HCT116 (cell line): ENCODE measurements around the gene SF1. TPM values are rescaled to one million over a fixed set of nuclear protein-coding genes. Genes with fewer than 3 reads are reported as not detected.

ENCODE experiments used
- ATAC-seq: fragments of 200-7000 bp; cut with Tn5 transposase; 2 replicates; pipeline ENCODE4 v1.9.1; 2020; ENCODE audit warnings: mild to moderate bottlenecking, moderate library complexity
- BruUV-seq: library from RNA; stranded (reverse); fragments of 400-500 nt; replicated peaks from 2 replicates; lab custom pipeline; 2021; lab: Mats Ljungman, UMichigan
- CTCF ChIA-PET: fragments of 300-600 bp; sonication (Branson Sonifier 250); formaldehyde crosslinking; loops from one replicate; lab custom pipeline; 2021; ENCODE audit warnings: antibody characterized with exemption; lab: Charles Lee
- POLR2A ChIA-PET: fragments of 300-600, 350-600 bp; sonication (Branson Sonifier 250); formaldehyde crosslinking; loops from one replicate; lab custom pipeline; 2021; ENCODE audit warnings: antibody characterized with exemption; lab: Charles Lee
- RAD21 ChIA-PET, 2 experiments: fragments of 300-600 bp; sonication (Branson Sonifier 250); formaldehyde crosslinking; loops; one replicate each; lab custom pipeline; 2023; ENCODE audit warnings: low total read pairs in 2 of 2; ENCODE audit not compliant: uncharacterized antibody in 2 of 2, unreplicated experiment in 2 of 2, low non-redundant PET in 1 of 2; lab: Charles Lee
- DNase-seq: peaks from one replicate; pipeline ENCODE4 v3.0.0-alpha.2; 2010; ENCODE audit warnings: low read depth, low spot score
- H2AFZ ChIP-seq: fragments of 200-600 bp; shearing (Covaris generic), sonication (generic); 2 replicates; pipeline ENCODE4 v1.6.1; 2017; ENCODE audit warnings: low read depth, mixed run types, mixed read lengths, antibody characterized with exemption, low read length; ENCODE audit not compliant: poor library complexity, severe bottlenecking
- H3K27ac ChIP-seq: 2 replicates; pipeline ENCODE4 v1.5.1; 2012; ENCODE audit warnings: low read depth, low read length
- H3K27me3 ChIP-seq: fragments of 200-600 bp; sonication (generic); 2 replicates; pipeline ENCODE4 v1.6.1; 2016; ENCODE audit warnings: mixed run types, low read length, mixed read lengths; ENCODE audit not compliant: insufficient read depth
- H3K36me3 ChIP-seq, 2 experiments: fragments of 200-500 bp in 1 of 2; fragments of 200-600 bp in 1 of 2; sonication (Bioruptor generic) in 1 of 2; sonication (generic) in 1 of 2; 2 replicates each; pipeline versions ENCODE4 v1.5.1 to v1.6.1; 2014 to 2016; ENCODE audit warnings: low read length in 2 of 2, inconsistent platforms in 1 of 2, mixed read lengths in 1 of 2, mixed run types in 1 of 2; ENCODE audit not compliant: insufficient read depth in 2 of 2, control insufficient read depth in 1 of 2
- H3K4me1 ChIP-seq, 2 experiments: fragments of 200-600 bp in 1 of 2; sonication (generic) in 1 of 2; 2 replicates each; pipeline versions ENCODE4 v1.5.1 to v1.6.1; 2012 to 2017; ENCODE audit warnings: low read length in 2 of 2, inconsistent platforms in 1 of 2, mild to moderate bottlenecking in 1 of 2, mixed read lengths in 1 of 2, mixed run types in 1 of 2, moderate library complexity in 1 of 2; ENCODE audit not compliant: insufficient read depth in 2 of 2, control insufficient read depth in 1 of 2
- H3K4me2 ChIP-seq: fragments of 200-600 bp; sonication (generic); 2 replicates; pipeline ENCODE4 v1.6.1; 2017; ENCODE audit warnings: mixed run types, low read length, mixed read lengths
- H3K4me3 ChIP-seq, 2 experiments: fragments of 200-600 bp in 1 of 2; sonication (generic) in 1 of 2; replicated peaks in 1 of 2; 2 replicates each; pipeline ENCODE4 v1.5.1; 2011 to 2016; ENCODE audit warnings: low read length in 2 of 2, control low read depth in 1 of 2, low read depth in 1 of 2, mild to moderate bottlenecking in 1 of 2, mixed read lengths in 1 of 2, mixed run types in 1 of 2
- H3K79me2 ChIP-seq: fragments of 200-600 bp; sonication (generic); 2 replicates; pipeline ENCODE4 v1.6.1; 2017; ENCODE audit warnings: mild to moderate bottlenecking, mixed run types, low read length, moderate library complexity, mixed read lengths; ENCODE audit not compliant: insufficient read depth
- H3K9ac ChIP-seq: fragments of 200-600 bp; sonication (generic); 2 replicates; pipeline ENCODE4 v1.6.1; 2016; ENCODE audit warnings: low read length, mixed read lengths
- H3K9me2 ChIP-seq: fragments of 200-600 bp; sonication (generic), shearing (Covaris generic); 2 replicates; pipeline ENCODE4 v1.6.1; 2017; ENCODE audit warnings: mixed run types, mild to moderate bottlenecking, moderate library complexity; ENCODE audit not compliant: insufficient read depth
- H3K9me3 ChIP-seq, 2 experiments: fragments of 200-500 bp in 1 of 2; fragments of 200-600 bp in 1 of 2; sonication (Bioruptor generic) in 1 of 2; sonication (generic) in 1 of 2; 2 replicates each; pipeline ENCODE4 v1.6.1; 2014 to 2017; ENCODE audit warnings: low read length in 2 of 2, mixed read lengths in 2 of 2, inconsistent platforms in 1 of 2, low read depth in 1 of 2, mild to moderate bottlenecking in 1 of 2, mixed run types in 1 of 2, moderate library complexity in 1 of 2; ENCODE audit not compliant: control insufficient read depth in 1 of 2, insufficient read depth in 1 of 2
- H4K20me1 ChIP-seq: fragments of 200-600 bp; sonication (generic), shearing (Covaris generic); 2 replicates; pipeline ENCODE4 v1.6.1; 2017; ENCODE audit warnings: mixed run types, mild to moderate bottlenecking, moderate library complexity; ENCODE audit not compliant: insufficient read depth
- ATF3 ChIP-seq: IDR thresholded peaks from 2 replicates; pipeline ENCODE4 v1.6.1; 2012
- CBX3 ChIP-seq: IDR thresholded peaks from 2 replicates; pipeline ENCODE4 v1.6.1; 2012; ENCODE audit warnings: low read depth
- ELF1 ChIP-seq: IDR thresholded peaks from 2 replicates; pipeline ENCODE4 v1.6.1; 2012; ENCODE audit warnings: low read depth, borderline replicate concordance
- EZH2 ChIP-seq: fragments of 200-600 bp; sonication (generic); IDR thresholded peaks from 2 replicates; pipeline ENCODE4 v1.6.1; 2017; ENCODE audit warnings: antibody characterized with exemption, mixed run types
- EZH2phosphoT487 ChIP-seq: fragments of 200-600 bp; IDR thresholded peaks from 2 replicates; pipeline ENCODE4 v1.6.1; 2018; ENCODE audit warnings: antibody characterized with exemption, borderline replicate concordance
- FOSL1 ChIP-seq: IDR thresholded peaks from 2 replicates; pipeline ENCODE4 v1.6.1; 2012; ENCODE audit warnings: low read depth
- JUND ChIP-seq: IDR thresholded peaks from 2 replicates; pipeline ENCODE4 v1.6.1; 2012
- MAX ChIP-seq: IDR thresholded peaks from 2 replicates; pipeline ENCODE4 v1.6.1; 2012
- POLR2A ChIP-seq: IDR thresholded peaks from 2 replicates; pipeline ENCODE4 v1.7.0; 2011; ENCODE audit warnings: borderline replicate concordance; ENCODE audit not compliant: insufficient read depth, insufficient read length; ENCODE audit errors: extremely low read depth
- POLR2AphosphoS5 ChIP-seq: IDR thresholded peaks from 2 replicates; pipeline ENCODE4 v1.6.1; 2011; ENCODE audit warnings: mild to moderate bottlenecking, low read depth, low read length, moderate library complexity
- RAD21 ChIP-seq: IDR thresholded peaks from 2 replicates; pipeline ENCODE4 v1.6.1; 2012; ENCODE audit warnings: low read depth, mild to moderate bottlenecking
- REST ChIP-seq: IDR thresholded peaks from 2 replicates; pipeline ENCODE4 v1.6.1; 2012; ENCODE audit warnings: low read depth
- SIN3A ChIP-seq: IDR thresholded peaks from 2 replicates; pipeline ENCODE4 v1.6.1; 2012; ENCODE audit warnings: low read depth
- SP1 ChIP-seq: IDR thresholded peaks from 2 replicates; pipeline ENCODE4 v1.6.1; 2012; ENCODE audit warnings: low read depth
- SRF ChIP-seq: IDR thresholded peaks from 2 replicates; pipeline ENCODE4 v1.6.1; 2012; ENCODE audit warnings: low read depth
- TCF7L2 ChIP-seq: IDR thresholded peaks from 2 replicates; pipeline ENCODE4 v1.7.0; 2011; ENCODE audit warnings: borderline replicate concordance, inconsistent platforms; ENCODE audit not compliant: insufficient read depth, insufficient read length; ENCODE audit errors: extremely low read depth
- YY1 ChIP-seq: IDR thresholded peaks from 2 replicates; pipeline ENCODE4 v1.6.1; 2011; ENCODE audit warnings: low read length, low read depth, moderate library complexity, mild to moderate bottlenecking; ENCODE audit not compliant: insufficient replicate concordance; ENCODE audit errors: extremely low read depth
- ZBTB33 ChIP-seq: IDR thresholded peaks from 2 replicates; pipeline ENCODE4 v1.6.1; 2011; ENCODE audit warnings: mild to moderate bottlenecking, low read length, moderate library complexity; ENCODE audit not compliant: insufficient replicate concordance; ENCODE audit errors: extremely low read depth
- ZFX ChIP-seq: fragments of 450-650 bp; IDR thresholded peaks from 2 replicates; pipeline ENCODE4 v1.6.1; 2017
- intact Hi-C: fragments of 100-400 bp; cut with micrococcal nuclease; formaldehyde crosslinking; loops from 2 replicates; pipeline ENCODE4 v1.10.0; 2022
- total RNA-seq: library from RNA; stranded (reverse); gene quantifications from one replicate; pipeline ENCODE4 v1.2.1, GENCODE V29; 2021; ENCODE audit not compliant: unreplicated experiment

SF1 gene
- total RNA-seq, 1 experiment from 2014 or later, result 403 TPM

GRCh38 chr11:64755681-64756361 is 22.5 kb downstream of the SF1 start (continued):
- TF ChIP-seq REST, result no peak
- no peak for TF ChIP-seq ELF1
- TF ChIP-seq POLR2AphosphoS5, result no peak
- no peak for TF ChIP-seq RAD21
- no peak for TF ChIP-seq CBX3
- no peak for TF ChIP-seq FOSL1
- TF ChIP-seq EZH2phosphoT487, result no peak

GRCh38 chr11:64754919-64755662 is 23.3 kb downstream of the SF1 start:
- no peak for ATAC-seq
- Histone ChIP-seq H3K9me2 (no peaks in the 10 kb centered on the region), H3K9me3 (no peaks in the 10 kb centered on the region), H3K27me3 (no peaks in the 10 kb centered on the region), H3K4me2 (no peak overlapping the region), H3K36me3 (no peaks in the 10 kb centered on the region), H3K4me3 (no peak overlapping the region), H3K9ac (no peak overlapping the region), H3K27ac (no peak overlapping the region), H4K20me1 (no peaks in the 10 kb centered on the region), H3K79me2 (no peaks in the 10 kb centered on the region), H2AFZ (no peak overlapping the region), H3K4me1 (peaks cover 0 to 6% of the 10 kb centered on the region in 2 experiments; a peak in 1 of 4 replicates)
- DNase-seq, result no peak
- no TSS peak for BruUV-seq
- ChIA-PET RAD21 (no interaction called here), POLR2A (no interaction called here), CTCF (no interaction called here)
- intact Hi-C loops, result no loop called here
- no peak for TF ChIP-seq SIN3A
- no peak for TF ChIP-seq ZFX
- TF ChIP-seq ELF1, result no peak
- no peak for TF ChIP-seq CBX3
- no peak for TF ChIP-seq POLR2AphosphoS5
- TF ChIP-seq TCF7L2, result no peak
- TF ChIP-seq SP1, result no peak
- no peak for TF ChIP-seq ATF3
- no peak for TF ChIP-seq SRF
- TF ChIP-seq ZBTB33, result no peak
- TF ChIP-seq YY1, result no peak
- no peak for TF ChIP-seq RAD21
- TF ChIP-seq POLR2A, result no peak
- TF ChIP-seq JUND, result no peak
- no peak for TF ChIP-seq MAX
- no peak for TF ChIP-seq EZH2
- no peak for TF ChIP-seq FOSL1
- no peak for TF ChIP-seq EZH2phosphoT487
